Measurements from ENCODE around the gene PRM3.
"Not testable (repeated sequence)": the region's sequence is repeated elsewhere in the genome, so short reads cannot be mapped to it uniquely, and the experiment has no call there.

Gene PRM3

GRCh38 chr16:11303405-11304138 is 30.1 kb upstream of the PRM3 start:
- peak; percentile 84 for DNase-seq

GRCh38 chr16:11302977-11303376 is 29.5 kb upstream of the PRM3 start:
- peak; percentile 90 for DNase-seq

GRCh38 chr16:11301645-11302501 is 28.4 kb upstream of the PRM3 start:
- no peak for DNase-seq

- no peak for DNase-seq
Measured at GRCh38 chr16:11300560-11300892, 27.1 kb upstream of the PRM3 start.

GRCh38 chr16:11299865-11300559 is 26.6 kb upstream of the PRM3 start:
- no peak for DNase-seq

GRCh38 chr16:11298950-11299547 is 25.6 kb upstream of the PRM3 start:
- not testable (repeated sequence) for DNase-seq

GRCh38 chr16:11298143-11298900 is 24.9 kb upstream of the PRM3 start:
- no peak for DNase-seq

- peak; percentile 95 for DNase-seq
Measured at GRCh38 chr16:11297492-11298142, 24.2 kb upstream of the PRM3 start.

- no peak for DNase-seq
Measured at GRCh38 chr16:11296706-11297491, 23.5 kb upstream of the PRM3 start.

GRCh38 chr16:11296351-11296705 is 22.9 kb upstream of the PRM3 start:
- no peak for DNase-seq

- no peak for DNase-seq
Measured at GRCh38 chr16:11295672-11296071, 22.2 kb upstream of the PRM3 start.

- no peak for DNase-seq
Measured at GRCh38 chr16:11292076-11292748, 18.8 kb upstream of the PRM3 start.

- DNase-seq: no peak
Measured at GRCh38 chr16:11291091-11291703, 17.8 kb upstream of the PRM3 start.

- DNase-seq: no peak
Measured at GRCh38 chr16:11290102-11290893, 16.9 kb upstream of the PRM3 start.

GRCh38 chr16:11289696-11290095 is 16.3 kb upstream of the PRM3 start:
- not testable (repeated sequence) for DNase-seq

- no peak for DNase-seq
Measured at GRCh38 chr16:11289202-11289601, 15.8 kb upstream of the PRM3 start.

- DNase-seq: no peak
Measured at GRCh38 chr16:11285842-11286241, 12.4 kb upstream of the PRM3 start.

- no peak for DNase-seq
Measured at GRCh38 chr16:11283820-11284248, 10.4 kb upstream of the PRM3 start.
